Lung (tissue), 16 donors: Measurements from ENCODE around the gene PLSCR5. TPM values are rescaled to one million over a fixed set of nuclear protein-coding genes. Genes with fewer than 3 reads are reported as not detected.

Source experiments
- ATAC-seq: fragments of 200-7000 bp; cut with Tn5 transposase; one replicate; pipeline ENCODE4 v1.9.1; 2020; ENCODE audit warnings: moderate number of reproducible peaks; ENCODE audit not compliant: insufficient read depth, low FRiP score
- DNase-seq, 3 donors: peaks; one replicate each; pipeline ENCODE4 v3.0.0-alpha.2; 2013 to 2017
- H3K27ac ChIP-seq, 2 donors: one replicate each; pipeline ENCODE4 v1.5.1; 2013; ENCODE audit warnings: mild to moderate bottlenecking in 2 of 2, moderate library complexity in 2 of 2, control low read depth in 1 of 2, inconsistent platforms in 1 of 2, low read depth in 1 of 2, low read length in 1 of 2
- H3K27me3 ChIP-seq, 3 donors: one replicate each; pipeline ENCODE4 v1.5.1; 2013; ENCODE audit warnings: low read length in 2 of 3; ENCODE audit not compliant: control insufficient read depth in 3 of 3, insufficient read depth in 3 of 3
- H3K36me3 ChIP-seq, 4 donors: one replicate each; pipeline ENCODE4 v1.5.1; 2013; ENCODE audit warnings: low read length in 4 of 4, mild to moderate bottlenecking in 1 of 4, moderate library complexity in 1 of 4; ENCODE audit not compliant: control insufficient read depth in 4 of 4, insufficient read depth in 4 of 4
- H3K4me1 ChIP-seq, 5 donors: one replicate each; pipeline ENCODE4 v1.5.1; 2013; ENCODE audit warnings: low read length in 5 of 5, mild to moderate bottlenecking in 2 of 5, moderate library complexity in 1 of 5; ENCODE audit not compliant: control insufficient read depth in 5 of 5, insufficient read depth in 5 of 5
- H3K4me3 ChIP-seq: one replicate; pipeline ENCODE4 v1.5.1; 2013; ENCODE audit warnings: mild to moderate bottlenecking, control low read depth, moderate library complexity
- H3K9ac ChIP-seq, 2 donors: one replicate each; pipeline ENCODE4 v1.5.1; 2013; ENCODE audit warnings: low read length in 2 of 2, control low read depth in 1 of 2; ENCODE audit not compliant: insufficient read depth in 1 of 2
- H3K9me3 ChIP-seq, 4 donors: one replicate each; pipeline ENCODE4 v1.5.1; 2013; ENCODE audit warnings: low read length in 3 of 4, mild to moderate bottlenecking in 1 of 4, moderate library complexity in 1 of 4; ENCODE audit not compliant: control insufficient read depth in 4 of 4, insufficient read depth in 3 of 4
- WGBS, 2 donors: extraction: QIAGEN DNeasy Blood & Tissue Kit; methylation state at CpG; one replicate each; pipeline ENCODE4 v1.1.7; 2013; 5-methylcytosine and 5-hydroxymethylcytosine counted together
- long read RNA-seq, 5 donors: transcript quantifications; one replicate each; lab custom pipeline, GENCODE V29; 2026
- polyA plus RNA-seq, 2 donors: library from polyadenylated mRNA; stranded (reverse); fragments of 200-250 nt; gene quantifications; one replicate each; pipeline ENCODE4 v1.2.1, GENCODE V29; 2013
- total RNA-seq, 2 donors: library from RNA; depleted of rRNA in 1 of 2; stranded (reverse); fragments of >200 nt in 1 of 2; gene quantifications; one replicate each; pipeline ENCODE4 v1.2.1, GENCODE V29; 2014 to 2021
- TF ChIP-seq, protein P1 (sequence below): IDR thresholded peaks from 2 replicates; pipeline ENCODE4 v1.5.1; 2012; ENCODE audit warnings: mild to moderate bottlenecking; ENCODE audit errors: control extremely low read depth, extremely low read depth
- donor health status: control.
- donor health status: control.
- donor health status: Bipolar disorder and iron deficiency.
- donor health status: healthy.
- donor health status: DM: yes; HTN: yes; CAD: no.

The PLSCR5 gene, protein sequence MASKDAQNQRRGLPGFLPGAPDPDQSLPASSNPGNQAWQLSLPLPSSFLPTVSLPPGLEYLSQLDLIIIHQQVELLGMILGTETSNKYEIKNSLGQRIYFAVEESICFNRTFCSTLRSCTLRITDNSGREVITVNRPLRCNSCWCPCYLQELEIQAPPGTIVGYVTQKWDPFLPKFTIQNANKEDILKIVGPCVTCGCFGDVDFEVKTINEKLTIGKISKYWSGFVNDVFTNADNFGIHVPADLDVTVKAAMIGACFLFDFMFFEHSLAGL
- not detected for total RNA-seq
- polyA plus RNA-seq: not detected
- long read RNA-seq, donor 1: 0 reads
- long read RNA-seq, donor 2: 0 reads
- long read RNA-seq, donor 3: 0 reads
- long read RNA-seq, donor 4: 0 reads
- long read RNA-seq, donor 5: 0 reads

DNA sequence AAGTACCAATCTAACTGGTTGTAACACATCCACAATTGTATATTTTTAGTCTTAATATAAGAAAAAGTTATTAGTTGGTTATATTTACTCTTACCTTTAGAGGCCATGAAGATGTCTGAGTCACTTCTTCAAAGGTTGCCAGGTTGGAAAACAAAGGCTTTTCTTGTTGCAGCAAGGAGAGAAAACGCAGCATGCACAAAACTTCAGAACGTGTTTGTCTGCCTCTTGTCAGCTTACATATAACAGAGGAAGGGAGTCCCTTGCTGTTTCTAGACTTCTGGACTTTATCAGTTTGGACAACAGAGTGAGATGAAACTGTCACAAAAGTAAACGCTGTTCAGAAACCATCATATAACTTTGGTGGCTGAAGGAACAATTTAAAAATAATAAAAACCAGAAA lies at the start of gene PLSCR5:
TSS of gene PLSCR5 (minus strand) at position 241 of the 400 bp plus-strand sequence. CDS start at position 107, 134 bp downstream.
- Histone ChIP-seq H3K9me3 (no peaks in the 10 kb centered on the region), H3K9ac (no peak within 1 kb of the TSS), H3K36me3 (no peaks in the 10 kb centered on the region), H3K4me1 (no peaks in the 10 kb centered on the region), H3K27me3 (no peaks in the 10 kb centered on the region), H3K27ac (no peak within 1 kb of the TSS), H3K4me3 (no peak within 1 kb of the TSS)
- WGBS, 2 donors: 52 to 70% methylated on average over 3 of the region's 3 CpGs
- DNase-seq: no peak
- ATAC-seq: no peak
- TF ChIP-seq, protein P1, sequence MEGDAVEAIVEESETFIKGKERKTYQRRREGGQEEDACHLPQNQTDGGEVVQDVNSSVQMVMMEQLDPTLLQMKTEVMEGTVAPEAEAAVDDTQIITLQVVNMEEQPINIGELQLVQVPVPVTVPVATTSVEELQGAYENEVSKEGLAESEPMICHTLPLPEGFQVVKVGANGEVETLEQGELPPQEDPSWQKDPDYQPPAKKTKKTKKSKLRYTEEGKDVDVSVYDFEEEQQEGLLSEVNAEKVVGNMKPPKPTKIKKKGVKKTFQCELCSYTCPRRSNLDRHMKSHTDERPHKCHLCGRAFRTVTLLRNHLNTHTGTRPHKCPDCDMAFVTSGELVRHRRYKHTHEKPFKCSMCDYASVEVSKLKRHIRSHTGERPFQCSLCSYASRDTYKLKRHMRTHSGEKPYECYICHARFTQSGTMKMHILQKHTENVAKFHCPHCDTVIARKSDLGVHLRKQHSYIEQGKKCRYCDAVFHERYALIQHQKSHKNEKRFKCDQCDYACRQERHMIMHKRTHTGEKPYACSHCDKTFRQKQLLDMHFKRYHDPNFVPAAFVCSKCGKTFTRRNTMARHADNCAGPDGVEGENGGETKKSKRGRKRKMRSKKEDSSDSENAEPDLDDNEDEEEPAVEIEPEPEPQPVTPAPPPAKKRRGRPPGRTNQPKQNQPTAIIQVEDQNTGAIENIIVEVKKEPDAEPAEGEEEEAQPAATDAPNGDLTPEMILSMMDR: no peak

DNA sequence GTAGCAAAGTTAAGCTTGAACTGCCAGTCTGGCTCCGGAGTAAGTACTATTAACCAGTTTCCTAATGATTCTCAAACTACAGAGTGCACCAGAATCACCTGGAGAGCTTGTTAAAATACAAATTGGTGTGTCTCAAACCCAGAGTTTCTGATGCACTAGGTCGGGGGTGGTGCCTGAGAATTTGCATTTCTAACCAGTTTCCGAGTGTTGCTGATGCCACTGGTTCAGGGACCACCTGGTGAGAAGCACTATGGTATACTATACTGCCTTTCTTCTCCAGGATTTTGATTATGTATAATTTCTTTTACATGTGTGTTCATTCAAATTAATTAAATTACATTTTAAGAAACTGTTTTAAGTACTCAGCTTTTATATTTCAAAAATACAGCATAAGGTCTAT lies 48.8 kb upstream of the PLSCR5 start:
- Histone ChIP-seq H3K9me3 (peaks cover 0 to 4% (median 0%) of the 10 kb centered on the region in 4 donors), H3K4me3 (no peak overlapping the region), H3K4me1 (no peaks in the 10 kb centered on the region), H3K36me3 (no peaks in the 10 kb centered on the region), H3K27ac (no peak overlapping the region), H3K9ac (no peak overlapping the region), H3K27me3 (no peaks in the 10 kb centered on the region)
- DNase-seq (no peak), ATAC-seq (no peak)
- TF ChIP-seq, protein P1: no peak
- 71 to 79% methylated on average over 3 of the region's 3 CpGs for WGBS, 2 donors

DNA sequence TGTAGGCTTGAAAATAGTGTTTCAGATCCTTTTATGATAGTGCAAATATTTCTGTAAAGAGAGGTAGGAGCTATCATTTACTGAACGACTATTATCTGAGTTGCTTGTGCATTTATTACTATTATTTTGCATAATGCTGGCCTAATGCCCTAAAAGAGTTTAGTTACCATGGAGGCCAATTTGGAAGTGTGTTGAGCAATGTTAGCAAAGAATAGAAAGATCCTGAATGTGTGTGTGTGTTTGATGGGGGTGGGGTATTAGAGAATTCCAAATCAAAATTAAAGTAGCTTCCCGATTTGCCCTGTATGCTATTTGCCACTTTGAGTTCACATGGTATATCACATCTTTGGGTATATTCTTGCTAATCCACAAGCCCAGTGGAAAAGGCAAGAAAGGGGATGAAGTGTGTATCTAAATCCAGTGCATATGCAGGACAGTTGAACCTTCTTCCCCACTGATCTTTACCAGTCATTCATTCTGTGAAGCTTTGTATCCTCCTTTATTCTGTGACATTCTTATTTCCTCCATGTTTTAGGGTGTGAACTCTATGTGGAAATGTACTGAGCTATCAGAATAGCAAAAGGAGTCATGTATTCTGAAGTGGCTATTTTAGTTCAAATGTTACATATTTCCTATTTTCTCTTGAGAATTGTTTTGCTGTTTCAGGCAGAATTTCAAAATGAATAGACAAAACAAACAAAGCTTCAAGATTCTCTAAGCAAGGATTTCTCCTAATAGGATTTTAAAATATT lies 45.7 kb upstream of the PLSCR5 start:
- H3K9me3 ChIP-seq: no peaks in the 10 kb centered on the region
- no peak overlapping the region for H3K4me3 ChIP-seq
- ATAC-seq: no peak
- no peaks in the 10 kb centered on the region for H3K4me1 ChIP-seq
- DNase-seq: peak in 1 of 3 donors; percentile 32
- TF ChIP-seq, protein P1: no peak
- 78 to 88% methylated on average over 2 of the region's 2 CpGs for WGBS, 2 donors
- no peak overlapping the region for H3K9ac ChIP-seq
- H3K27ac ChIP-seq: no peak overlapping the region
- H3K36me3 ChIP-seq: no peaks in the 10 kb centered on the region
- H3K27me3 ChIP-seq: no peaks in the 10 kb centered on the region
